ENCODE data around the gene HABP2. TPM values are rescaled to one million over a fixed set of nuclear protein-coding genes. Genes with fewer than 3 reads are reported as not detected.

HABP2 gene
- polyA plus RNA-seq, 1 donor from 2014 or later: not detected

DNA sequence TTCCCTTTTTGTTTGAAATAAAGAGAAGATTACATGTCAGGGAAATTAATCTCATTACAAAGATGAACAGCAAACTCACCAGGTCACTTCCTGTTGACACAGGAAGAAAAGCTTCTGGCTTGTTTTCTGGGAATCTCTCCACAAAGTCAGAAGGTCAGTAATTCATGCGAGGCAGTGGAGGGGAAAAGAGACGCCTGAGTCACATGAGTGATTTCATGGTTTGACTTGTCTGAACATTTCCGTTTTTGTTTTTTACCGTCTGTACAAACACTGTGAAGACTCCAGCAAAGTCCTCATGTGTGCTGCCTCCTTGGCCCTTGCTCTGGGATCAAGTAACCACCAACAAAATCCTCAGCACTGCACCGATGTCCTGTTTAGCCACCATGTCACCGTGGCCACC is 2.5 kb upstream of the HABP2 start:
- TF ChIP-seq, protein P1, sequence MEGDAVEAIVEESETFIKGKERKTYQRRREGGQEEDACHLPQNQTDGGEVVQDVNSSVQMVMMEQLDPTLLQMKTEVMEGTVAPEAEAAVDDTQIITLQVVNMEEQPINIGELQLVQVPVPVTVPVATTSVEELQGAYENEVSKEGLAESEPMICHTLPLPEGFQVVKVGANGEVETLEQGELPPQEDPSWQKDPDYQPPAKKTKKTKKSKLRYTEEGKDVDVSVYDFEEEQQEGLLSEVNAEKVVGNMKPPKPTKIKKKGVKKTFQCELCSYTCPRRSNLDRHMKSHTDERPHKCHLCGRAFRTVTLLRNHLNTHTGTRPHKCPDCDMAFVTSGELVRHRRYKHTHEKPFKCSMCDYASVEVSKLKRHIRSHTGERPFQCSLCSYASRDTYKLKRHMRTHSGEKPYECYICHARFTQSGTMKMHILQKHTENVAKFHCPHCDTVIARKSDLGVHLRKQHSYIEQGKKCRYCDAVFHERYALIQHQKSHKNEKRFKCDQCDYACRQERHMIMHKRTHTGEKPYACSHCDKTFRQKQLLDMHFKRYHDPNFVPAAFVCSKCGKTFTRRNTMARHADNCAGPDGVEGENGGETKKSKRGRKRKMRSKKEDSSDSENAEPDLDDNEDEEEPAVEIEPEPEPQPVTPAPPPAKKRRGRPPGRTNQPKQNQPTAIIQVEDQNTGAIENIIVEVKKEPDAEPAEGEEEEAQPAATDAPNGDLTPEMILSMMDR (IDR thresholded peaks at IDR 0.05; ENCODE audit: poor library complexity, severe bottlenecking): no peak
- TF ChIP-seq MXI1 (conservative IDR thresholded peaks at IDR 0.05; ENCODE audit: poor library complexity, severe bottlenecking) (no peak), EZH2 (IDR thresholded peaks at IDR 0.05; ENCODE audit: borderline replicate concordance, insufficient read depth, low read length, poor library complexity, severe bottlenecking) (no peak), SMC3 (conservative IDR thresholded peaks at IDR 0.05; ENCODE audit: poor library complexity) (no peak), TAF1 (IDR thresholded peaks at IDR 0.05; ENCODE audit: low read depth) (no peak), EP300 (conservative IDR thresholded peaks at IDR 0.05; ENCODE audit: poor library complexity, severe bottlenecking) (no peak)
- no peak overlapping the region for H3K9ac ChIP-seq (ENCODE audit: low read length)
- no peaks in the 10 kb centered on the region for H4K20me1 ChIP-seq (ENCODE audit: insufficient read depth)
- no peak overlapping the region for H2AFZ ChIP-seq (ENCODE audit: low read depth, low read length)
- H3F3A ChIP-seq (ENCODE audit: insufficient read depth, low read length, poor library complexity, severe bottlenecking): no peaks in the 10 kb centered on the region
- H3K27me3 ChIP-seq (ENCODE audit: insufficient read depth, low read depth, low read length): no peaks in the 10 kb centered on the region
- H3K27ac ChIP-seq (ENCODE audit: low read length): no peak overlapping the region
- no peaks in the 10 kb centered on the region for H3K9me3 ChIP-seq (ENCODE audit: low read length)
- H3K36me3 ChIP-seq (ENCODE audit: insufficient read depth, low read length): no peaks in the 10 kb centered on the region
- H3K4me2 ChIP-seq (ENCODE audit: low read length): no peak overlapping the region
- no peaks in the 10 kb centered on the region for H3K9me2 ChIP-seq (ENCODE audit: insufficient read depth, low read length)
- no peaks in the 10 kb centered on the region for H3K79me2 ChIP-seq (replicated peaks; ENCODE audit: insufficient read depth, low read length)
- no peak overlapping the region for H3K4me3 ChIP-seq (ENCODE audit: low read length)

GRCh38 chr10:113552014-113552413 is 839 bp upstream of the HABP2 start:
- H3K4me2 ChIP-seq (ENCODE audit: low read length): no peak overlapping the region
- H3K9me3 ChIP-seq (ENCODE audit: low read length): no peaks in the 10 kb centered on the region
- no peaks in the 10 kb centered on the region for H4K20me1 ChIP-seq (ENCODE audit: insufficient read depth)
- no peaks in the 10 kb centered on the region for H3K27me3 ChIP-seq (ENCODE audit: insufficient read depth, low read depth, low read length)
- H3K36me3 ChIP-seq (ENCODE audit: insufficient read depth, low read length): no peaks in the 10 kb centered on the region
- H3K27ac ChIP-seq (ENCODE audit: low read length): no peak overlapping the region
- TF ChIP-seq POLR2AphosphoS5 (IDR thresholded peaks at IDR 0.05) (no peak), REST (IDR thresholded peaks at IDR 0.05; ENCODE audit: borderline replicate concordance) (no peak), EZH2 (IDR thresholded peaks at IDR 0.05; ENCODE audit: borderline replicate concordance, insufficient read depth, low read length, poor library complexity, severe bottlenecking) (no peak), RAD21 (conservative IDR thresholded peaks at IDR 0.05) (no peak), MXI1 (conservative IDR thresholded peaks at IDR 0.05; ENCODE audit: poor library complexity, severe bottlenecking) (no peak), EP300 (conservative IDR thresholded peaks at IDR 0.05; ENCODE audit: poor library complexity, severe bottlenecking) (no peak), TAF1 (IDR thresholded peaks at IDR 0.05; ENCODE audit: low read depth) (no peak), SMC3 (conservative IDR thresholded peaks at IDR 0.05; ENCODE audit: poor library complexity) (no peak)
- TF ChIP-seq, protein P1 (IDR thresholded peaks at IDR 0.05; ENCODE audit: poor library complexity, severe bottlenecking): no peak
- H3K4me3 ChIP-seq (ENCODE audit: low read length): no peak overlapping the region
- no peaks in the 10 kb centered on the region for H3K9me2 ChIP-seq (ENCODE audit: insufficient read depth, low read length)
- H3K79me2 ChIP-seq (replicated peaks; ENCODE audit: insufficient read depth, low read length): no peaks in the 10 kb centered on the region
- H3F3A ChIP-seq (ENCODE audit: insufficient read depth, low read length, poor library complexity, severe bottlenecking): no peaks in the 10 kb centered on the region
- no peak overlapping the region for H3K9ac ChIP-seq (ENCODE audit: low read length)
- no peak overlapping the region for H2AFZ ChIP-seq (ENCODE audit: low read depth, low read length)
